Stimulated activated CD4-positive, alpha-beta T cell treated with anti-CD3 and anti-CD28 coated beads, Interleukin-2, amount 100 ng/mL, for 24 hours (primary cell): ENCODE measurements around the gene HAND2.

ENCODE experiments used
- DNase-seq, 2 donors: peaks; one replicate each; pipeline ENCODE4 v3.0.0-alpha.2; 2020

HAND2 gene

GRCh38 chr4:173535957-173536356 lies 5.9 kb upstream of the HAND2 start:
- DNase-seq = no peak

- DNase-seq = no peak
Measured at GRCh38 chr4:173535165-173535902, 5.3 kb upstream of the HAND2 start.

DNA sequence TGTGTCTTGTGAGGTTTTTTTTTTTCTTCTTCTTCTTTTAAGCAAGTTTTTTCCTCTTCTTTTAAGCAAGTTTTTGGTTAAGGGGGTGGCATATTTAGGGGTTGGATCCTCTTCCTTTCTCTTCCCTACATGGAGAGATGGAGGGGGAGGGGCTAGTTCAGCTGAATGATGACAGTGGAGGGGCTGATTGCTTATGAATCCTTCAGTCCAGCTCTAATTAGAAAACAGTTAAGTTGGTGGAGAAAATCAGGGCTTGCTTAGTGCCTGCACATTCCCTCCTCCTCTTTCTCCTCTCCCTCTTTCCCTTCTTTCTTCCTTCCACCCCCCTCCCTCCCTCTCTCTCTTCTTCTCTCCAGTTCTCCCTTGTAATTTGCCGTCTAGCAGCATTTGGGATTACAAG lies 4.4 kb upstream of the HAND2 start:
- no peak for DNase-seq

DNA sequence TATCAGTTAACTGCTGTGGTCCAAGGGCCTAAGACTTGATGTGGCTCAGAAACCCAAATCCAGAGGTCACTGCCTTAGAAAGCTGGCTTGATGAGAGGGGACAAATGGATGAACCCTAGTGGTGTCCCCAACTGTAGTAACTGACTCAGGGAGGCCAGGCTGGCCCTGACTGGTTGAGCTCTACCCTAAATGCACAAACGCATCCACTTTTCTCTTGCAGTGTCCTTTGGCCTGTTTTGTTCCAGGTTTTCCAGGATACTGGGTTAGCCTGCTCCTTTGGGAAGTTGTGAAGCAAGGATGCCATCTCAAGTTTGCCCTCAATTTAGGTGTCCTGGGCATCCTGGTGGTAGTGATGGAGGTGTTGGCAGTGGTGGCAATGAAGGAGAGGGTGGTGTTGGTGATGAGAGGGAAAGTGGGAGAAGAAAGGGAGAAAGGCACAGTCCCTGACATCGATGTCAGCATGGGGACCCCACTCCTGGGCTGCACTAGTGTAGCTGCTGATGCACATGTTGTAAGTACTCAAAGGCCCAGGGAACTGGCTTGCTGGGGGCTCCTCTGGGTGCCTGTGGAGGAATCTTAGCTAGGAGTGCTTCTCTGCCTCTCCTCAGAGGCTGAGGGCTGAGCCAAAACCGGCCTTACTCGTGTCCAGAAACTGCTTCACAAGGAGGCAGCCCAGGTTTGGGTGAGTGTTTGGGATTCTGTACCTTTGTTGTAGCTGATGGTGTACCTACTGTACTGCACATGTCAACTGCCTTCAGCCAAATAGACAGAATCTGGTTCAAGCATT lies 2.9 kb upstream of the HAND2 start:
- DNase-seq = no peak

GRCh38 chr4:173531086-173531965 lies 1.3 kb upstream of the HAND2 start:
- no peak for DNase-seq

GRCh38 chr4:173530326-173531085 lies 477 bp upstream of the HAND2 start:
- DNase-seq = no peak

DNA sequence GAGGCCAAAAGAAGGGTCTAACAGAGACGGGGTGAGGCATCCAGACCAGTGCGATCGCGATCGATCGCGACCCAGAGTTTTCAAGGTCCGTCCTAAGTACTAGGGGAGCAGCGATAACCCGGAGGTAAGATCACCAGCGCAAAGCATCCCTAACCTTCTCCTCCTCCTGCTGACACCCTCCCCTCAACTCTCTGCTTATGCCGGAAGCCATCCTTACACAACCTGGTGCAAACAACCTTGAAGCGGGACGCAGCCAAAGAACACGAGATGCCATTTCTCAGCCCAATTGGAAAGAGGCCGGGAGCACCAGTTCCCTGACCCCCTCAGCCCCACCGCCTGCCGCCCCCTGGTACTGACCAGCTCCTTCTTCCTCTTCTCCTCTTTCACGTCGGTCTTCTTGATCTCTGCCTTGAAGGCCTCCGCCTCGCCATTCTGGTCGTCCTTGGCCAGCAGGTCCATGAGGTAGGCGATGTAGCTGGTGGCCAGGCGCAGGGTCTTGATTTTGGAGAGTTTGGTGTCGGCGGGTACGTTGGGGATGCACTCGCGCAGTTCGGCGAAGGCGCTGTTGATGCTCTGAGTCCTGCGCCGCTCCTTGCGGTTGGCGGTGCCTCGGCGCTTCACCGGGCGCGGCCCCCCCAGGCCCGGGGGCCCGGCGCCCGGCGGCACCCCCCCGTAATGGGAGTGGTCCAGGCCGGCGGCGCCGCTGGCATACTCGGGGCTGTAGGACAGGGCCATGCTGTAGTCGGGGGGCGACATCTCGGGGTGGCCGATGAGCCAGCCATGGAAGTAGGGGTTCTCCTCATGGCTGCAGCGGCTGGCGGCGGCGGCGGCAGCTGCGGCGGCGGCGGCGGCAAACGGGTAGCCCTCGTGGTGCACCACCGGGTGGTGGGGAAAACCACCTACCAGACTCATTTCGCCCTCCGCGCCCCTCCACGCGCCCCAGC lies 1.4 kb downstream of the HAND2 start:
- no peak for DNase-seq

DNA sequence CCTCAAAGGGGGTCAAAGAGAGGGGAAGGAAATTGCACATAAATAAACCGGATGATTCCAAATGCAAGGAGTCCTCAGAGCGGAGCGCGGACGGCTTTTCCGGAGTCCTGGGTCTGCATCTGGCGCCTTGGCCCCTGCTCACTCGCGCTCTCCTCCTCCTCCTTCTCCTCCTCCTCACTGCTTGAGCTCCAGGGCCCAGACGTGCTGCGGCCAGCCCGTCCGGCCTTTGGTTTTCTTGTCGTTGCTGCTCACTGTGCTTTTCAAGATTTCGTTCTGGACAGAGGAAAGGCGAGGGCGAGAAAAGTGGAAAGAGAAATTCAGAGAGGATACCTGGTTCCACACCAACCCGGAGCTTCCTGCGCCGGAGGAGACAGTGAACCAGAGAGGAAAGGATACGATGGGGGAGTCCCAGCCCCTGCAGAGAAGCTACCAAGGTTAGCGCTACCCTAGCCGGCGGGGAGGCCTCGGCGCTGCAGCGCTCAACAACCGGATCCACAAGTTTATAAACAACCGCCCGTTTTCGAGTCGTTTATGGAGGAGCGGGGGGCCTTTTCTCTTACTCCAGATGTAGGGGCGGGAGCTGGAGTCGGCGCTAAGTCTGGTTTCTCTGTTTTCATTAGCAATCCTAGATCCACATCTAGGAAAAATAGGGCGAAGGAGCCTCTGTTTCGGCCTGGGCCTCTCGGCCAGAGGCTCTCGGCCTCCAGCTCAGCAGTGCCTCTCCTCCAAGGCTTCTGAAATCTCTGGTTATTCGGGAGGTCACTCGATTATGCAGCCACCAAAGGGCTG lies 2.7 kb downstream of the HAND2 start:
- DNase-seq = no peak

DNA sequence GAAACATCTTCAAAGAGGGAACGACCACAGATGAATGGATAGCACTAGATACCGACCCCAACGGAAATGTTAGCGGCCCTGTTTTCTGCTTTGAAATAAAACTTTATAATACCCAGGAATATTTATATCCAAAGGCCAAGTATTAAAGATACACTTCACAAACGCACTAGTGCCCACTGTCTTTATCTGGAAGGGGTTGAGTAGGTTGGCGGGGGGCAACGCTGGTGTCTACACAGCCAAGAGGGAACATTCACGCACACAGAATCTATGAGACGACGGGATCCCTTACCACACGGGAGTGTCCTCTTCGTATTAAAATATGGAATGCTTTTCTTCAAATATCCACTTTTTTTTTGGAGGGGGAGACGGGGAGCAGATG lies 3.3 kb downstream of the HAND2 start:
- no peak for DNase-seq

- no peak for DNase-seq
Measured at GRCh38 chr4:173526027-173526482, 4.0 kb downstream of the HAND2 start.

DNA sequence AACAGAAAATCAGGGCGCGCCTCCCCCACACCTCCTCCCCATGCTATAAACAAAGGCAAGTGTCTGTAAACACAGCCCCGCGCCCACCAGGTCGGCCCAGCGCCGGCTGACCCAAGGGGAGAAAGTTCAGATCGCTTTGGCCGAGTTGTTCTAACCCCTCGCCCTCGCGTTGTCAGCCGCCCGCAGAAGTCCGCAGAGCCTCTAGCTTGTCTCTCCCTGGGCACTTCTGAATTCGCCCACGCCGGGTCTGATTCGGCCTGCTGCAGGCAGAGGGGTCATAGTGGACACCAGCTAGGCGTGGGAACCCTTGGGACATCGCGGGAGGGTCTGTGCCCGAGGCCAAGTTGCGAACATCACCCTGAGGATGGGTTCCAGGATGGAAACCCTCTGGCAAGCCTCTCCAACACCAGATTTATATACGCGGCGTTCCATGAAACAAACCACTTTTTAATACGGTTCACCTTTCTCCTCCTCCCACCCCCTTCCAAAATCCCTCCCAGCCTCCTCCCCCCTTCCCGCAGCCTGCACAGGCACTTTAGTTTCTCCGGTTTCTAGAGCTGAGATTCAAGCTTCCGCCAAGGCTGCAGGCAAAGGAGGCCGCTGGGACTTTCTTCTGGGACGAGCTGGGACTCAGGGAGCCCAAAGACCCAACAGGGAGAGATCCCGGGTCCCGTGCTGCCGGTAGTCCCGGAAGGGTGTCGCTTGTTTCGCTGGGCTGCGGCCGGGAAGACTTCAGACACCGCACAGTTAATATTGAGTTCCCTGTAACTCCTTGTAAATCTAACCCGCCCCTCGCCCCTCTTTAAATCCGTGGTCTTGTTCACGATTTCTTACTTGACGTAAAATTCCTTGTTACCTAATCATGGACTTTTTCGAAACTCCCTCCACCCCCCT lies 4.7 kb downstream of the HAND2 start:
- DNase-seq = no peak

- DNase-seq = no peak
Measured at GRCh38 chr4:173524218-173525117, 5.6 kb downstream of the HAND2 start.

DNA sequence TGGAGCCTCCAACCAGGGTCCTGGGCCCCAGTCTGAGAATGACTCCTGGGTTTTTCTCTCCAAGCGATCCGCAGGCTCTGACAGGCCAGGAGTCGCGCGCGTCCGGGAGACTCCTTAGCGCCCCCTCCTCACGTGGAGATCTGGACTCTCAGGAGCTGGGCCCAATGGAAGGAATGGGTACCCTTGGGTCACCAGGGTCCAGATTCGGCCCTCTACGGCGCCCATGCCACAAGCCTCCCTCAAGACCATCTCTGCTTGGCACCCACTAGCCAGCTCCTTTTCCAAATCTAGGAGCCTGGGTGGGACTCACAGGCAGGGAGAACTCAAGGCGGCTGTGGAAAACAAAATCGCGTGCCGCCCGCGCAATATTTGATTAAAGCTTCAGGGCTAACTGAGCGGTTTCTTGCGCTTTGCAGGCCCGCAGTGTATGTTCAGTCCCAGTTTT lies 7.1 kb downstream of the HAND2 start:
- DNase-seq = peak in 1 of 2 donors; percentile 7

DNA sequence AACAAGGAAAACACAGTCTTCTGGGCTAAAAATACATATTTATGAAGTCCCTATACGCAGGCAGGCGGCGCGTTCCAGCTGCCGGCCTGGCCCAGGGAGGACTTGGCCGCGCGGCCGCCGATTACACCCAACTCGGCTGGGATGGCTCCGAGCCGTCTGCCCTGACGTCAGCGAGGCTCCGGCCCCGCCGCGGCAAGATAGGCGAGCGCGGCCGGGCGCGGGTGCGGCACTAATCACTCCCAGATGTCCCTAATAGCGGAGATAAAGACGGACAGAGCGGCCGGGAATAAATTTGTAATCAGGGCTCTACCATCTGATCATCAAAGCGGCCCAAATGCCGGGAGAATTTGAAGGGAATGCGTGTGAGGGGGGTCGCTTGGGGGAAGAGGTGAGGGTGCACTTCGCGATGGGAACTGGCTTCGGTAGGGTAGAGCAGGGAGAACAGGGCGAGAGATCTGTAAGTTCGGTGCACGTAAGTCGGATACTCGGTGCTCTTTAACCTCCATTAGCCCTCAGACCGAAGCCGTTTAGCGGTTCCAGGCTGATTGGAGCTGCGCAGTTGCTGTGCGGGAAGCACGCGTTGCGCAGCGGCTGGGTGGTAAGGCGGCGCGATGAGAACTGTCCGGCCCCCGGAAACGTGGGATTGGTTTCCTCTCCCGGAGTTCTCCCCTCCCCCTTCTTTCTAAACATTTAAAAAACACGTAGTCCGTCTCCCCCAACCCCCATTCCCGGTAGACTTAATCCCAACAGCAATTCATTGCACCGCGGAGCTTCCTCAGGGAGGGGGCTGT lies 7.7 kb downstream of the HAND2 start:
- DNase-seq = peak in 1 of 2 donors; percentile 8

DNA sequence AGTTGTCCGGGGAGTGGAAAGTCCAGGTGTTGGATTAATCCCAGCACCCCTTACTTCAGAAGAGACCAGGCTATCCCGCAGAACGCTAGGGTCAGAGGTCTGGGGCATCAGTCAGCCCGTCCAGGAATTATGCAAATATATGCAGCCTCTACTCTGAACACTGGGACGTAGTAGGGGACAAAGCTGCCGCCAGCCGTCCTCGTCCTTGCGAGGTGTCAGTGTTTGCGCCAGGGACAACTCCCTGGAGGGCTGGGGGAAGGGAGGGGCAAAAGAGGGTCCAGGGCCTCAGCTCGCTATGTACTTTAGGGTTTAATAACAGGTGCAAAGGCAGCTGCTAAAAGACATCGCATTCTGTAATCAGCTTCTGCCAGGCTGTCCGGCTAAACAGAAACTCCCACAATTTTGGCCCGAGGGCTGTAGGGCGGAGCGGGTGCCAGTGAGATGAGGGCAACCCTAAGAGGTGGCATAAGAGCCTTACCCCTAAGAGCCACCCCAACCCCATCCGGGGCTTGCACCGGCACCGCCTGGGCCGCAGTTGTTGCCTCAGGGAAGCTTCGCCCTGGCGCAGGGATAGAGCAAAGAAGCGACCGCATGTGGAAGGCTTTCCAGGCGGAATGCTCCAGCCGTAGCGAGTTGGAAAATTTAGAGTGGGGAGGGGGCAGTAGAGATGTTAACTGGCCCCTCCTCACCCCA lies 8.4 kb downstream of the HAND2 start:
- peak in 1 of 2 donors; percentile 12 for DNase-seq

DNA sequence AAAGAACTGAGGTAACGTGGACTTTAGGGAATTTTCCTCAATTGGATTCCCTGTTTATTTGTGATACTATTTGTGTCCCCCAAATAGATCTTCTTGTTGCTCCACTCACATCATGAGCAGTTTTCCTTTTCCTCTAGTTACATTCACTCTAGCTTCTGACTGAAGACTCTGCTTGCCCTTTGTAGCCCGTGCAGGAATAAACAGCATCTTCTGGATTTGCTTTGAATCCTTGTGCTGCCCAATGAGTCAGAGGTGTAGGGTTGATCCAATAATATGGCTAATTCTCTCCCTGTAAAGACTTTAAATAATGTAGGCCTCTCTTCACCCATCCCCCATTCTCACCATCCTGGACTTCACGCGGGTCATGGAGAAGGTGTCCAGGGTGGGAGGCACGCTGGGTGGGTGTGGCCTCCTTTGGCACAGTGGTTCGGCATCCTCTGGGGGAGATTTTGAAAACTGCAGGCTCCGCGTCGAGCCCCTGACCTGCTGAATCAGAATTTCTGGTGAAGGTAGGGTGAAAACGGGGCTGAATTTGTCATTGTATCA lies 9.0 kb downstream of the HAND2 start:
- peak in 1 of 2 donors; percentile 6 for DNase-seq
